ENCODE measurements around the gene COL20A1. TPM values are rescaled to one million over a fixed set of nuclear protein-coding genes. Genes with fewer than 3 reads are reported as not detected.

The COL20A1 gene
- total RNA-seq, 1 donor from 2014 or later: not detected

DNA sequence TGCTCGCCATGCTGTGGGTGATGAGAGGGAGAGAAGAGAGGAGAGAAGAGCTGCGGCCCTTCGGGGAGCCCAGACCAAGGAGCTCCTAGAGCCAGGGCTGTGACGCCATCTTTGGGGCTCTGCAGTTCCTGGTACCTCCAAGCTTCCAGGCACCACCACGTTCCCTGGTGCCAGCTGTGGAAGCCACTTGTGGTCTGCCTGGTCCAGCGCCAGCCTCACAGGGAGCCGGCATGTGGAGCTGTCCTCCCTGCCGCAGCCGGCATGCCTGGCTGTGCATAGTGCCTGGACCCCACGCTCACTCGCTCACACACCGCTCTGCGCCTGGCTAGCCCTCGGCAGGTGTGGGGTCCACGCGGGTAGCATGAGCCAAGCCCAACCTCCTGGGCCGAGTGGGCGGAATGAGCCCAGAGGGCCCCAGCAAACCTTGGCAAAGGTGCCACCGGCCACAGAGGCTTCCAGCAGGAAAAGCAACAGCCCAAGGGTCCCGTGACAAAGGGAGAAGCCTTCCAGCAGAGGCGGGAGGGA, 87.4 kb downstream of the COL20A1 start:
- no peak for DNase-seq (ENCODE audit: extremely low spot score, unreplicated experiment)
- Mint-ChIP-seq H3K36me3 (ENCODE audit: unreplicated experiment) (no peaks in the 10 kb centered on the region), H3K27me3 (ENCODE audit: unreplicated experiment) (peaks cover 28% of the 10 kb centered on the region), H3K27ac (ENCODE audit: unreplicated experiment) (no peak overlapping the region), H3K4me3 (ENCODE audit: unreplicated experiment) (no peak overlapping the region), H3K4me1 (ENCODE audit: unreplicated experiment) (no peaks in the 10 kb centered on the region), H3K9me3 (ENCODE audit: unreplicated experiment) (peaks cover 3% of the 10 kb centered on the region)
- TF ChIP-seq, protein P1, sequence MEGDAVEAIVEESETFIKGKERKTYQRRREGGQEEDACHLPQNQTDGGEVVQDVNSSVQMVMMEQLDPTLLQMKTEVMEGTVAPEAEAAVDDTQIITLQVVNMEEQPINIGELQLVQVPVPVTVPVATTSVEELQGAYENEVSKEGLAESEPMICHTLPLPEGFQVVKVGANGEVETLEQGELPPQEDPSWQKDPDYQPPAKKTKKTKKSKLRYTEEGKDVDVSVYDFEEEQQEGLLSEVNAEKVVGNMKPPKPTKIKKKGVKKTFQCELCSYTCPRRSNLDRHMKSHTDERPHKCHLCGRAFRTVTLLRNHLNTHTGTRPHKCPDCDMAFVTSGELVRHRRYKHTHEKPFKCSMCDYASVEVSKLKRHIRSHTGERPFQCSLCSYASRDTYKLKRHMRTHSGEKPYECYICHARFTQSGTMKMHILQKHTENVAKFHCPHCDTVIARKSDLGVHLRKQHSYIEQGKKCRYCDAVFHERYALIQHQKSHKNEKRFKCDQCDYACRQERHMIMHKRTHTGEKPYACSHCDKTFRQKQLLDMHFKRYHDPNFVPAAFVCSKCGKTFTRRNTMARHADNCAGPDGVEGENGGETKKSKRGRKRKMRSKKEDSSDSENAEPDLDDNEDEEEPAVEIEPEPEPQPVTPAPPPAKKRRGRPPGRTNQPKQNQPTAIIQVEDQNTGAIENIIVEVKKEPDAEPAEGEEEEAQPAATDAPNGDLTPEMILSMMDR (IDR thresholded peaks at IDR 0.05): no peak

DNA sequence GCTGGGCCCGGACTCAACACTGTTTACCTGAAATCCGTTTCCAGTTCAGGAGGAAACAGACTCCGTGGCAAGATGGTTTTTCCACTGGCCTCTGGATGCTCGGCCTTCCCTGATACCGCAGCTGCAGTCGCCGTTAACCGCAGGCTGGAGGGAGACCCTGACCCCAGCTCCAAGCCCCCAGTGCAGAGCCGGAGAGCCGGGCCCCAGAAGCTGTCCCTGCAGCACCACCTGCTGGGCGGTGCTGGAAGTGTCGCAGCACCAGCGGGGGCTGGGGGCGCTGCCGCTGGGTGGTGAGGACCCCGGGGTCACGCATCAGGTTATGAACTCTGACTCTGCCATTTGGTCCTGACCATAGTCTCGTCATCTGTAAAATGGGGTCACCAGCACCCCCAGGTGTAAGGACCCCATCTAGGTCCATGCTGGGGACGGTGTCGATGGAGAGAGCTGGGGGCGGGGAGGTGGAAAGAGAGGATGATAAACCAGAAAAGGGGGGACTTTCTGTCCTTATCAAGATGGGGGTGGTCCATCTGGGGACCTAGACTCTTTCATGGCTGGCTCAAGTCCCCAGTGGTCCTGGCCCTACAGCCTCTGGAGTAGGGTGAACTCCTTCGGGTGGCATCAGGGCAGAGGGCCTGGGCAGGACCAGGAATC, 88.9 kb downstream of the COL20A1 start:
- TF ChIP-seq, protein P1 (IDR thresholded peaks at IDR 0.05): peak; percentile 98
- DNase-seq (ENCODE audit: extremely low spot score, unreplicated experiment): no peak
- Mint-ChIP-seq H3K27ac (ENCODE audit: unreplicated experiment) (no peak overlapping the region), H3K4me1 (ENCODE audit: unreplicated experiment) (no peaks in the 10 kb centered on the region), H3K9me3 (ENCODE audit: unreplicated experiment) (peaks cover 17% of the 10 kb centered on the region), H3K36me3 (ENCODE audit: unreplicated experiment) (peaks cover 3% of the 10 kb centered on the region), H3K4me3 (ENCODE audit: unreplicated experiment) (no peak overlapping the region), H3K27me3 (ENCODE audit: unreplicated experiment) (peaks cover 25% of the 10 kb centered on the region)

DNA sequence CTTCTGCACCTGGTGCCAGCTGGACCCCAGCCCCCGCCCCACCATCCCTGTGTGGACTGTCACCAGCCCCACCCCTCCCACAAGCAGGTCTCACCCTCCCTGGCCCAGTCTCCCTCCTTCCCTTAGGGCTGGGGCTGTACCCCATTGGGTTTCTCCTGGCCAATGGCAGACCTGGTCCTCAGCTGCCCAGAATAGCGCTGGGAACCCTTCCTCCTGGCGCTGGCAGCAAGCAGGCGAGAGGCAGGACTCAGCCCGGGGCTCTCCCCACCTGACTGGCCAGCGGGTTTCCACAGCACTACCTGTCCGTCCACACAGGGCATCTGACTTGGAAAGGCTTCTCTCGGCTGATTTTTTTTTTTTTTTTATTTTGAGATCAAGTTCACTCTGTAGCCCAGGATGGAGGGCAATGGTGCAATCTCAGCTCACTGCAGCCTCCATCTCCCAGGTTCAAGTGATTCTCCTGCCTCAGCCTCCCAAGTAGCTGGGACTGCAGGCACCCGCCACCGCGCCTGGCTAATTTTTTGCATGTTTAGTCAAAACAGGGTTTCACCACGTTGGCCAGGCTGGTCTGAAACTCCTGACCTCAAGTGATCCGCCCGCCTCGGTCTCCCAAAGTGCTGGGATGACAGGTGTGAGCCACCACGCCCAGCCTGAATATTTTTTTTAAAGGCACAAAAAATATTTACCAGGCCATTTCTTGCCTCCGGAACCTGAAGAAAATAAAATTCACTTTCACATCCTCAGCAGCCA, 89.7 kb downstream of the COL20A1 start:
- DNase-seq (ENCODE audit: extremely low spot score, unreplicated experiment): no peak
- H3K27ac Mint-ChIP-seq (ENCODE audit: unreplicated experiment): no peak overlapping the region
- peaks cover 21% of the 10 kb centered on the region for H3K9me3 Mint-ChIP-seq (ENCODE audit: unreplicated experiment)
- no peaks in the 10 kb centered on the region for H3K4me1 Mint-ChIP-seq (ENCODE audit: unreplicated experiment)
- H3K27me3 Mint-ChIP-seq (ENCODE audit: unreplicated experiment): peaks cover 18% of the 10 kb centered on the region
- TF ChIP-seq, protein P1 (IDR thresholded peaks at IDR 0.05): no peak
- no peak overlapping the region for H3K4me3 Mint-ChIP-seq (ENCODE audit: unreplicated experiment)
- H3K36me3 Mint-ChIP-seq (ENCODE audit: unreplicated experiment): peaks cover 3% of the 10 kb centered on the region

DNA sequence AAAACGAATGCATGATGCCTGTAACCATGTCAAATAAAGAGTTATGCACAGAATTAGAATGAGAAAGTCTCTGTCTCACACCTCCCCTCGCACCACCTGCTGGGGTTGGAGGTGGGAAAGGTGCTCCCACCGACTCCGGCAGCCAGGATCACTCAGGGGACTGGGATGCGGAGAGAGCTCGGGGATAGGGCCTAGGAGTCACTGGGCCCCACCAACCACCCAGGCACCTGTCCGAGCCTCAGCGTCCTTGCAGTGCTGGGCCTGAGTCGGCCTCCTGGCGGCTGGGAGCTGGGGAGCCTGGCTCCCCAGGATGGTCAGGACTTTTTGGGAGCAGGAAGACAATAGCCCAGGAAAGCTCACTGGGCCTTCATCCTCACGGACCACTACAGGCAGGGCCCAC, 90.6 kb downstream of the COL20A1 start:
- peaks cover 21% of the 10 kb centered on the region for H3K9me3 Mint-ChIP-seq (ENCODE audit: unreplicated experiment)
- H3K4me3 Mint-ChIP-seq (ENCODE audit: unreplicated experiment): no peak overlapping the region
- H3K27me3 Mint-ChIP-seq (ENCODE audit: unreplicated experiment): peaks cover 10% of the 10 kb centered on the region
- DNase-seq (ENCODE audit: extremely low spot score, unreplicated experiment): no peak
- TF ChIP-seq, protein P1 (IDR thresholded peaks at IDR 0.05): no peak
- H3K27ac Mint-ChIP-seq (ENCODE audit: unreplicated experiment): no peak overlapping the region
- no peaks in the 10 kb centered on the region for H3K4me1 Mint-ChIP-seq (ENCODE audit: unreplicated experiment)
- peaks cover 3% of the 10 kb centered on the region for H3K36me3 Mint-ChIP-seq (ENCODE audit: unreplicated experiment)

DNA sequence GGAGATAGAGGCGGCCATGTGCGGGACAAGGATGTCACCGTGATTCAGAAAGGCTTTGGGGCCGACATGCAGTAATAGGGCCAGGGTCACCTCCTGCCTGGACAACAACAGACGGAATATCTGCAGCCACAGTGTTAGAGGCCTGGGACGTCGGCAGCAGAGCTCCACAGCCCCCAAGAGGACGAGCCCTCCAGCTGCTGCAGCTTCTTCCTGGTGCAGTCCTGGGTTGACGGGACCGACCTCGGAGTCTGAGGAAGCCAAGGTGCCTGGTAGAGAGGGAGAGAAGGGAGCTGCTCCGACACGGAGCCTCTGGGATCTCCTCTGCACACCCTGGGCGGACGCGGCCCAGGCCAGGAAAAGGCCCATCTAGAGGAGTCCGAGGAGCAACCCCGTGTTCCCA, 91.3 kb downstream of the COL20A1 start:
- Mint-ChIP-seq H3K4me3 (ENCODE audit: unreplicated experiment) (no peak overlapping the region), H3K36me3 (ENCODE audit: unreplicated experiment) (peaks cover 3% of the 10 kb centered on the region), H3K4me1 (ENCODE audit: unreplicated experiment) (no peaks in the 10 kb centered on the region), H3K27ac (ENCODE audit: unreplicated experiment) (no peak overlapping the region), H3K9me3 (ENCODE audit: unreplicated experiment) (peaks cover 21% of the 10 kb centered on the region), H3K27me3 (ENCODE audit: unreplicated experiment) (peaks cover 4% of the 10 kb centered on the region)
- TF ChIP-seq, protein P1 (IDR thresholded peaks at IDR 0.05): no peak
- DNase-seq (ENCODE audit: extremely low spot score, unreplicated experiment): no peak

Data from osteocyte (in vitro differentiated cells).